ENCODE results near the gene OR2C3.

DNA sequence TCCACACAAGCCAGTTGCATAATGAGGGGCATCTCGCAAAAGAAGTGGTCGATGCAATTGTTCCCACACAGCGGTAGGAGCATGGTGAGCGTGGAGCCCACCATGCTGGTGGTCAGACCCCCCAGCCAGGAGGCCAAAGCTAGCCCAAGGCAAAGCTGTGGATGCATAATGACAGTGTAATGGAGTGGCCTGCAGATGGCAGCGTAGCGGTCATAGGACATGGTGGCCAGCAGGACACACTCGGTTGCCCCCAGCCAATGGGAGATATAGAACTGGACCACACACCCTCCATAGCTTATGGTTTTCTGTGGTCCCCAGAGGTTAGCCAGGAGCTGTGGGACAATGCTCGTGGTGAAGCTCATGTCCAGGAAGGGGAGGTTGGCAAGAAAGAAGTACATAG, 4.3 kb downstream of the OR2C3 start:
- no peak for TF ChIP-seq SIN3A (IDR thresholded peaks at IDR 0.05; ENCODE audit: borderline replicate concordance, low read depth, low read length)
- TF ChIP-seq, protein P1, sequence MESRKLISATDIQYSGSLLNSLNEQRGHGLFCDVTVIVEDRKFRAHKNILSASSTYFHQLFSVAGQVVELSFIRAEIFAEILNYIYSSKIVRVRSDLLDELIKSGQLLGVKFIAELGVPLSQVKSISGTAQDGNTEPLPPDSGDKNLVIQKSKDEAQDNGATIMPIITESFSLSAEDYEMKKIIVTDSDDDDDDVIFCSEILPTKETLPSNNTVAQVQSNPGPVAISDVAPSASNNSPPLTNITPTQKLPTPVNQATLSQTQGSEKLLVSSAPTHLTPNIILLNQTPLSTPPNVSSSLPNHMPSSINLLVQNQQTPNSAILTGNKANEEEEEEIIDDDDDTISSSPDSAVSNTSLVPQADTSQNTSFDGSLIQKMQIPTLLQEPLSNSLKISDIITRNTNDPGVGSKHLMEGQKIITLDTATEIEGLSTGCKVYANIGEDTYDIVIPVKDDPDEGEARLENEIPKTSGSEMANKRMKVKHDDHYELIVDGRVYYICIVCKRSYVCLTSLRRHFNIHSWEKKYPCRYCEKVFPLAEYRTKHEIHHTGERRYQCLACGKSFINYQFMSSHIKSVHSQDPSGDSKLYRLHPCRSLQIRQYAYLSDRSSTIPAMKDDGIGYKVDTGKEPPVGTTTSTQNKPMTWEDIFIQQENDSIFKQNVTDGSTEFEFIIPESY (IDR thresholded peaks at IDR 0.05; ENCODE audit: borderline replicate concordance, low read depth) = no peak
- TF ChIP-seq, protein P2, sequence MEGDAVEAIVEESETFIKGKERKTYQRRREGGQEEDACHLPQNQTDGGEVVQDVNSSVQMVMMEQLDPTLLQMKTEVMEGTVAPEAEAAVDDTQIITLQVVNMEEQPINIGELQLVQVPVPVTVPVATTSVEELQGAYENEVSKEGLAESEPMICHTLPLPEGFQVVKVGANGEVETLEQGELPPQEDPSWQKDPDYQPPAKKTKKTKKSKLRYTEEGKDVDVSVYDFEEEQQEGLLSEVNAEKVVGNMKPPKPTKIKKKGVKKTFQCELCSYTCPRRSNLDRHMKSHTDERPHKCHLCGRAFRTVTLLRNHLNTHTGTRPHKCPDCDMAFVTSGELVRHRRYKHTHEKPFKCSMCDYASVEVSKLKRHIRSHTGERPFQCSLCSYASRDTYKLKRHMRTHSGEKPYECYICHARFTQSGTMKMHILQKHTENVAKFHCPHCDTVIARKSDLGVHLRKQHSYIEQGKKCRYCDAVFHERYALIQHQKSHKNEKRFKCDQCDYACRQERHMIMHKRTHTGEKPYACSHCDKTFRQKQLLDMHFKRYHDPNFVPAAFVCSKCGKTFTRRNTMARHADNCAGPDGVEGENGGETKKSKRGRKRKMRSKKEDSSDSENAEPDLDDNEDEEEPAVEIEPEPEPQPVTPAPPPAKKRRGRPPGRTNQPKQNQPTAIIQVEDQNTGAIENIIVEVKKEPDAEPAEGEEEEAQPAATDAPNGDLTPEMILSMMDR (IDR thresholded peaks at IDR 0.05) = peak; percentile 30
- TF ChIP-seq SMC3 (IDR thresholded peaks at IDR 0.05; ENCODE audit: low read depth, low read length) = no peak
- no peak for TF ChIP-seq FOXM1 (IDR thresholded peaks at IDR 0.05; ENCODE audit: low read depth)

Measured in SK-N-SH (cell line).